H1 (cell line): ENCODE measurements around the gene C2CD3. TPM values are rescaled to one million over a fixed set of nuclear protein-coding genes. Genes with fewer than 3 reads are reported as not detected.

ENCODE experiments used
- ATF3 ChIP-seq: IDR thresholded peaks from 2 replicates; pipeline ENCODE4 v1.6.1; 2011; ENCODE audit warnings: low read depth, mild to moderate bottlenecking, low read length; ENCODE audit not compliant: insufficient read depth
- NANOG ChIP-seq: IDR thresholded peaks from 2 replicates; pipeline ENCODE4 v1.6.1; 2011; ENCODE audit warnings: low read length, low read depth, mild to moderate bottlenecking, inconsistent platforms; ENCODE audit not compliant: insufficient read depth, poor library complexity, severe bottlenecking
- RFX5 ChIP-seq: IDR thresholded peaks from 2 replicates; pipeline ENCODE4 v1.6.1; 2011; ENCODE audit warnings: low read depth, low read length, improper control_type of control experiment, borderline replicate concordance
- SIN3A ChIP-seq, 2 experiments: IDR thresholded peaks in 1 of 2; conservative IDR thresholded peaks in 1 of 2; 2 replicates each; pipeline ENCODE4 v1.6.1; 2011 to 2012; ENCODE audit warnings: low read length in 2 of 2, improper control_type of control experiment in 1 of 2, low read depth in 1 of 2, mild to moderate bottlenecking in 1 of 2
- YY1 ChIP-seq: IDR thresholded peaks from 2 replicates; pipeline ENCODE4 v1.6.1; 2011; ENCODE audit warnings: low read depth, mild to moderate bottlenecking, low read length
- polyA plus RNA-seq, 7 experiments: library from polyadenylated mRNA; depleted of rRNA in 3 of 7; stranded (reverse) in 5 of 7; unstranded in 2 of 7; fragments of >200 nt in 5 of 7; fragments of 200-250 nt in 2 of 7; gene quantifications; 1 replicate in 5 of 7; 2 replicates in 1 of 7; 4 replicates in 1 of 7; pipeline versions ENCODE4 v1.2.1 to v1.2.3, GENCODE V29; 2011 to 2013; ENCODE audit warnings: missing spikeins in 2 of 7, mixed read lengths in 2 of 7
- total RNA-seq: library from RNA; stranded (reverse); fragmentation: NEBNext Ultra II Directional; extraction: Animal tissue kit (Norgen Biotek cat#: 25700); gene quantifications from 2 replicates; pipeline ENCODE4 v1.2.1, GENCODE V29; 2021

Gene C2CD3
- total and polyA plus RNA-seq, 2 of the 8 experiments (the other 6 are each of a cell fraction or from before 2014, with no cell fraction given) = 11.0 to 29.1 TPM

GRCh38 chr11:73991471-73992006 lies 179.3 kb downstream of the C2CD3 start (continued):
- TF ChIP-seq RFX5 (no peak), YY1 (no peak), SIN3A (conservative IDR thresholded peaks at IDR 0.05 in 1 of 2, IDR thresholded peaks at IDR 0.05 in 1 of 2; ENCODE audit: low read depth in 1 of 2, low read length in 2 of 2) (no peak), NANOG (no peak), ATF3 (no peak)
